ENCODE measurements around the gene FNTB. TPM values are rescaled to one million over a fixed set of nuclear protein-coding genes. Genes with fewer than 3 reads are reported as not detected.

Gene FNTB
- total and polyA plus RNA-seq, 2 of the 13 experiments (the other 11 are each of a cell fraction or from before 2014, with no cell fraction given) = 23.6 to 28.5 TPM

- Histone ChIP-seq H2AFZ (ENCODE audit: low read length) (no peak overlapping the region), H3K79me2 (ENCODE audit: insufficient read depth, low read length) (no peaks in the 10 kb centered on the region), H3K36me3 (replicated peaks in 1 of 2; ENCODE audit: control insufficient read depth in 1 of 2, insufficient read depth in 2 of 2, low read length in 2 of 2) (peaks cover 0 to 5% of the 10 kb centered on the region in 2 experiments; a peak in 2 of 5 replicates), H3K4me3 (replicated peaks in 1 of 3; ENCODE audit: insufficient read depth in 1 of 3, low read depth in 2 of 3, low read length in 3 of 3) (no peak overlapping the region), H3K4me2 (ENCODE audit: low read depth, low read length) (no peak overlapping the region), H3K27ac (ENCODE audit: extremely low read length, insufficient read depth, low read length) (no peak overlapping the region), H3K27me3 (ENCODE audit: control insufficient read depth in 1 of 2, insufficient read depth in 2 of 2, low read length in 2 of 2) (no peaks in the 10 kb centered on the region), H3K9me3 (ENCODE audit: low read length) (no peaks in the 10 kb centered on the region), H3K4me1 (ENCODE audit: insufficient read depth, low read length) (peaks cover 25% of the 10 kb centered on the region), H4K20me1 (ENCODE audit: insufficient read depth, low read length) (no peaks in the 10 kb centered on the region), H3K9ac (ENCODE audit: insufficient read depth, low read depth, low read length) (no peak overlapping the region)
- intact Hi-C loops (cut with micrococcal nuclease; ENCODE audit: unreplicated experiment) = no loop called here
- DNase-seq (ENCODE audit: low spot score) (no peak), ATAC-seq (no peak), FAIRE-seq (no peak)
- POLR2A ChIA-PET = interaction anchor here (1.4 kb wide), 1 partner anchor 11 kb away, joined by 6 read pairs; the partner anchor contains the start of gene GPX2
- WGBS (ENCODE audit: low lambda C conversion rate) = 93% methylated on average over 3 of the region's 6 CpGs
- CTCF ChIA-PET (ENCODE audit: low intra/inter-chr PET ratio, low total read pairs) = no interaction called here
- in situ Hi-C loops (cut with HindIII; ENCODE audit: extremely low pct_ligation_motif_present, low pct_unique_long_range_greater_than_20kb) = no loop called here
- no TSS peak for BruUV-seq (replicated peaks)
- TF ChIP-seq MYPOP (CRISPR knock-in tag; IDR thresholded peaks at IDR 0.05) (no peak), KDM5A (IDR thresholded peaks at IDR 0.05; ENCODE audit: borderline replicate concordance, low read length) (no peak), ZNF318 (CRISPR knock-in tag; IDR thresholded peaks at IDR 0.05) (no peak)
- TF ChIP-seq, protein P1, sequence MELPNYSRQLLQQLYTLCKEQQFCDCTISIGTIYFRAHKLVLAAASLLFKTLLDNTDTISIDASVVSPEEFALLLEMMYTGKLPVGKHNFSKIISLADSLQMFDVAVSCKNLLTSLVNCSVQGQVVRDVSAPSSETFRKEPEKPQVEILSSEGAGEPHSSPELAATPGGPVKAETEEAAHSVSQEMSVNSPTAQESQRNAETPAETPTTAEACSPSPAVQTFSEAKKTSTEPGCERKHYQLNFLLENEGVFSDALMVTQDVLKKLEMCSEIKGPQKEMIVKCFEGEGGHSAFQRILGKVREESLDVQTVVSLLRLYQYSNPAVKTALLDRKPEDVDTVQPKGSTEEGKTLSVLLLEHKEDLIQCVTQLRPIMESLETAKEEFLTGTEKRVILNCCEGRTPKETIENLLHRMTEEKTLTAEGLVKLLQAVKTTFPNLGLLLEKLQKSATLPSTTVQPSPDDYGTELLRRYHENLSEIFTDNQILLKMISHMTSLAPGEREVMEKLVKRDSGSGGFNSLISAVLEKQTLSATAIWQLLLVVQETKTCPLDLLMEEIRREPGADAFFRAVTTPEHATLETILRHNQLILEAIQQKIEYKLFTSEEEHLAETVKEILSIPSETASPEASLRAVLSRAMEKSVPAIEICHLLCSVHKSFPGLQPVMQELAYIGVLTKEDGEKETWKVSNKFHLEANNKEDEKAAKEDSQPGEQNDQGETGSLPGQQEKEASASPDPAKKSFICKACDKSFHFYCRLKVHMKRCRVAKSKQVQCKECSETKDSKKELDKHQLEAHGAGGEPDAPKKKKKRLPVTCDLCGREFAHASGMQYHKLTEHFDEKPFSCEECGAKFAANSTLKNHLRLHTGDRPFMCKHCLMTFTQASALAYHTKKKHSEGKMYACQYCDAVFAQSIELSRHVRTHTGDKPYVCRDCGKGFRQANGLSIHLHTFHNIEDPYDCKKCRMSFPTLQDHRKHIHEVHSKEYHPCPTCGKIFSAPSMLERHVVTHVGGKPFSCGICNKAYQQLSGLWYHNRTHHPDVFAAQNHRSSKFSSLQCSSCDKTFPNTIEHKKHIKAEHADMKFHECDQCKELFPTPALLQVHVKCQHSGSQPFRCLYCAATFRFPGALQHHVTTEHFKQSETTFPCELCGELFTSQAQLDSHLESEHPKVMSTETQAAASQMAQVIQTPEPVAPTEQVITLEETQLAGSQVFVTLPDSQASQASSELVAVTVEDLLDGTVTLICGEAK (IDR thresholded peaks at IDR 0.05) = no peak
- TF ChIP-seq, protein P1 (CRISPR knock-in tag; IDR thresholded peaks at IDR 0.05) = no peak
These were observed 33.0 kb upstream of the FNTB start for GRCh38 chr14:64953661-64954060.
